GM10847 (cell line): Measurements from ENCODE around the gene FN3KRP.

Experiments used
- POLR2A ChIP-seq: IDR thresholded peaks from 2 replicates; pipeline ENCODE4 v1.6.1; 2011; ENCODE audit not compliant: insufficient read length; ENCODE audit errors: extremely low read depth

FN3KRP gene

GRCh38 chr17:82740906-82741759 lies 24.6 kb downstream of the FN3KRP start:
- TF ChIP-seq POLR2A: no peak

GRCh38 chr17:82743344-82744219 lies 27.1 kb downstream of the FN3KRP start:
- TF ChIP-seq POLR2A: no peak

GRCh38 chr17:82745524-82745923 lies 29.0 kb downstream of the FN3KRP start:
- TF ChIP-seq POLR2A: no peak

GRCh38 chr17:82748756-82749155 lies 32.2 kb downstream of the FN3KRP start:
- TF ChIP-seq POLR2A: no peak

GRCh38 chr17:82750241-82750908 lies 33.9 kb downstream of the FN3KRP start:
- no peak for TF ChIP-seq POLR2A

- no peak for TF ChIP-seq POLR2A
Measured at GRCh38 chr17:82751171-82751570, 34.7 kb downstream of the FN3KRP start.

- TF ChIP-seq POLR2A: no peak
Measured at GRCh38 chr17:82751571-82752370, 35.3 kb downstream of the FN3KRP start, which contains the start of gene TBCD. Gene TBCD (plus strand): TSS chr17:82752065. CDS start chr17:82752194, 129 bp downstream.

GRCh38 chr17:82752371-82753200 lies 36.1 kb downstream of the FN3KRP start:
- TF ChIP-seq POLR2A: no peak

GRCh38 chr17:82753201-82753464 lies 36.6 kb downstream of the FN3KRP start:
- TF ChIP-seq POLR2A: no peak

GRCh38 chr17:82754297-82755208 lies 38.0 kb downstream of the FN3KRP start:
- no peak for TF ChIP-seq POLR2A

- TF ChIP-seq POLR2A: no peak
Measured at GRCh38 chr17:82756166-82756565, 39.7 kb downstream of the FN3KRP start.

GRCh38 chr17:82765371-82765770 lies 48.9 kb downstream of the FN3KRP start:
- no peak for TF ChIP-seq POLR2A
